Keratinocyte (primary cell): ENCODE measurements around the gene GRAP.
"Not testable (repeated sequence)": the region's sequence is repeated elsewhere in the genome, so short reads cannot be mapped to it uniquely, and the experiment has no call there.

Experiments used
- CTCF ChIP-seq, 3 experiments: IDR thresholded peaks in 1 of 3; conservative IDR thresholded peaks in 1 of 3; optimal IDR thresholded peaks in 1 of 3; 2 replicates in 2 of 3; 3 replicates in 1 of 3; pipeline versions ENCODE3 to v1.5.1; 2011; ENCODE audit warnings: low read length in 3 of 3, mild to moderate bottlenecking in 3 of 3, moderate library complexity in 2 of 3, control low read depth in 1 of 3, inconsistent platforms in 1 of 3; ENCODE audit not compliant: insufficient read depth in 2 of 3; ENCODE audit errors: extremely low read depth in 1 of 3
- EZH2 ChIP-seq: IDR thresholded peaks from one replicate; pipeline ENCODE4 v1.6.1; 2012; ENCODE audit warnings: inconsistent platforms, mild to moderate bottlenecking, low read length, moderate library complexity

GRCh38 chr17:19076398-19077192, 29.8 kb upstream of the GRAP start:
- not testable (repeated sequence) for TF ChIP-seq CTCF (optimal IDR thresholded peaks at IDR 0.05 in 1 of 3, IDR thresholded peaks at IDR 0.05 in 1 of 3, conservative IDR thresholded peaks at IDR 0.05 in 1 of 3; ENCODE audit: extremely low read depth in 1 of 3, insufficient read depth in 2 of 3, low read length in 3 of 3); EZH2
